Endothelial cell of umbilical vein (primary cell): ENCODE data around the gene METTL18. TPM values are rescaled to one million over a fixed set of nuclear protein-coding genes. Genes with fewer than 3 reads are reported as not detected.

ENCODE experiments used
- BruUV-seq: library from RNA; stranded (reverse); fragments of 400-500 nt; replicated peaks from 2 replicates; lab custom pipeline; 2021; lab: Mats Ljungman, UMichigan
- CTCF ChIA-PET: fragments of 300-600, 350-600 bp; sonication (Branson Sonifier 250); formaldehyde crosslinking; loops from one replicate; lab custom pipeline; 2021; ENCODE audit warnings: antibody characterized with exemption, inconsistent platforms; lab: Charles Lee
- POLR2A ChIA-PET: fragments of 300-600, 350-600 bp; sonication (Branson Sonifier 250); formaldehyde crosslinking; loops from one replicate; lab custom pipeline; 2021; ENCODE audit warnings: antibody characterized with exemption, inconsistent platforms; lab: Charles Lee
- DNase-seq: peaks from one replicate; pipeline ENCODE4 v3.0.0-alpha.2; 2011; ENCODE audit warnings: low read depth, low spot score
- FAIRE-seq: peaks from 2 replicates; lab custom pipeline; 2011; peaks lifted over from hg19 to GRCh38; lab: Jason Lieb, UNC
- H2AFZ ChIP-seq: 2 replicates; pipeline ENCODE4 v1.6.0; 2012; ENCODE audit warnings: low read depth, low read length, control low read depth, inconsistent platforms
- H3K27ac ChIP-seq: 2 replicates; pipeline ENCODE4 v1.5.1; 2011; ENCODE audit warnings: low read depth, mild to moderate bottlenecking, control low read depth, low read length, moderate library complexity; ENCODE audit not compliant: insufficient read depth
- H3K27me3 ChIP-seq, 2 experiments: 2 replicates each; pipeline versions ENCODE4 v1.6.0 to v1.6.1; 2011; ENCODE audit warnings: low read length in 2 of 2, mixed read lengths in 1 of 2; ENCODE audit not compliant: control insufficient read depth in 2 of 2, insufficient read depth in 2 of 2
- H3K36me3 ChIP-seq, 2 experiments: 2 replicates in 1 of 2; 3 replicates in 1 of 2; pipeline ENCODE4 v1.5.1; 2011; ENCODE audit warnings: low read length in 2 of 2, mild to moderate bottlenecking in 1 of 2, moderate library complexity in 1 of 2; ENCODE audit not compliant: control insufficient read depth in 2 of 2, insufficient read depth in 2 of 2; ENCODE audit errors: extremely low read depth in 1 of 2
- H3K4me1 ChIP-seq: 3 replicates; pipeline ENCODE4 v1.5.1; 2011; ENCODE audit warnings: mild to moderate bottlenecking, low read length; ENCODE audit not compliant: control insufficient read depth, insufficient read depth; ENCODE audit errors: extremely low read depth
- H3K4me2 ChIP-seq: 2 replicates; pipeline ENCODE4 v1.6.1; 2011; ENCODE audit warnings: low read length, control low read depth, mixed read lengths; ENCODE audit not compliant: insufficient read depth
- H3K4me3 ChIP-seq, 3 experiments: fragments of 200-600 bp in 1 of 3; sonication (generic), shearing (Covaris generic) in 1 of 3; replicated peaks in 1 of 3; 2 replicates each; pipeline ENCODE4 v1.5.1; 2011 to 2016; ENCODE audit warnings: control low read depth in 3 of 3, low read length in 3 of 3, mild to moderate bottlenecking in 2 of 3, inconsistent platforms in 1 of 3, low read depth in 1 of 3, moderate library complexity in 1 of 3; ENCODE audit not compliant: insufficient read depth in 1 of 3
- H3K79me2 ChIP-seq: 2 replicates; pipeline ENCODE4 v1.6.0; 2012; ENCODE audit warnings: low read length, inconsistent platforms; ENCODE audit not compliant: control insufficient read depth, insufficient read depth
- H3K9ac ChIP-seq: replicated peaks from 2 replicates; pipeline ENCODE3; 2011; ENCODE audit warnings: low read length, control low read depth; ENCODE audit not compliant: insufficient read depth; ENCODE audit errors: extremely low read depth
- H3K9me1 ChIP-seq: replicated peaks from 3 replicates; pipeline ENCODE4 v1.6.0; 2011; ENCODE audit warnings: mild to moderate bottlenecking, low read length; ENCODE audit not compliant: control insufficient read depth, insufficient read depth; ENCODE audit errors: extremely low read depth
- H3K9me3 ChIP-seq: replicated peaks from 2 replicates; pipeline ENCODE4 v1.5.1; 2012; ENCODE audit warnings: low read length, inconsistent platforms; ENCODE audit not compliant: control insufficient read depth, insufficient read depth
- H4K20me1 ChIP-seq: replicated peaks from 2 replicates; pipeline ENCODE3; 2011; ENCODE audit warnings: mild to moderate bottlenecking, low read length; ENCODE audit not compliant: control insufficient read depth, insufficient read depth; ENCODE audit errors: extremely low read depth
- EZH2 ChIP-seq: IDR thresholded peaks from 2 replicates; pipeline ENCODE4 v1.6.1; 2012; ENCODE audit warnings: borderline replicate concordance, low read depth, mild to moderate bottlenecking, moderate library complexity, low read length, inconsistent platforms; ENCODE audit not compliant: severe bottlenecking
- FOS ChIP-seq: IDR thresholded peaks from 2 replicates; pipeline ENCODE4 v1.6.1; 2011; ENCODE audit warnings: mild to moderate bottlenecking, low read length, moderate library complexity, borderline replicate concordance; ENCODE audit not compliant: insufficient read depth
- GATA2 ChIP-seq: IDR thresholded peaks from 2 replicates; pipeline ENCODE4 v1.7.0; 2011; ENCODE audit warnings: low read depth, mild to moderate bottlenecking, moderate library complexity, mixed read lengths, low read length; ENCODE audit not compliant: insufficient read length, insufficient read depth
- JUN ChIP-seq: IDR thresholded peaks from 2 replicates; pipeline ENCODE4 v1.6.1; 2011; ENCODE audit warnings: borderline replicate concordance, low read depth; ENCODE audit not compliant: insufficient read length, insufficient read depth
- MYC ChIP-seq: IDR thresholded peaks from one replicate; pipeline ENCODE4 v1.6.1; 2011; ENCODE audit warnings: mild to moderate bottlenecking, low read depth, low read length
- POLR2A ChIP-seq: IDR thresholded peaks from 2 replicates; pipeline ENCODE4 v1.6.1; 2012; ENCODE audit warnings: low read depth, mild to moderate bottlenecking, control low read depth, low read length
- POLR2AphosphoS5 ChIP-seq: IDR thresholded peaks from 2 replicates; pipeline ENCODE4 v1.6.1; 2012; ENCODE audit warnings: low read depth, mild to moderate bottlenecking, control low read depth, low read length, moderate library complexity; ENCODE audit not compliant: insufficient read depth
- dilution Hi-C: fragments of 300-500 bp; cut with MboI; formaldehyde crosslinking; loops from one replicate; pipeline ENCODE4 v1.15.0; 2019; ENCODE audit warnings: low sequenced_read_pairs; ENCODE audit not compliant: extremely low pct_ligation_motif_present
- intact Hi-C: fragments of 100-400 bp; cut with micrococcal nuclease; formaldehyde crosslinking; loops from one replicate; pipeline ENCODE4 v1.10.0; 2022
- polyA plus RNA-seq, 4 experiments: library from polyadenylated mRNA; depleted of rRNA in 3 of 4; stranded (reverse) in 3 of 4; unstranded in 1 of 4; fragments of >200 nt; gene quantifications; 2 replicates each; pipeline versions ENCODE4 v1.2.1 to v1.2.3, GENCODE V29; 2011 to 2012; ENCODE audit warnings: missing spikeins in 1 of 4
- total RNA-seq: library from RNA; stranded (reverse); gene quantifications from 2 replicates; pipeline ENCODE4 v1.2.3, GENCODE V29; 2021
- TF ChIP-seq, protein P1 (sequence below): IDR thresholded peaks from 2 replicates; pipeline ENCODE4 v1.6.1; 2011; ENCODE audit not compliant: insufficient read depth, insufficient read length
- TF ChIP-seq, protein P2 (sequence below), 2 donors: IDR thresholded peaks; 1 replicate in 1 of 2; 2 replicates in 1 of 2; pipeline ENCODE4 v1.5.1; 2011; ENCODE audit warnings: low read length in 2 of 2, mild to moderate bottlenecking in 2 of 2, moderate library complexity in 2 of 2, control low read depth in 1 of 2, inconsistent platforms in 1 of 2, low read depth in 1 of 2; ENCODE audit not compliant: insufficient read depth in 1 of 2; ENCODE audit errors: extremely low read depth in 1 of 2

METTL18 gene
- total and polyA plus RNA-seq, 2 donors (not counting 3 experiments of a cell fraction or from before 2014, with no cell fraction given) = 1.1 to 6.6 TPM

DNA sequence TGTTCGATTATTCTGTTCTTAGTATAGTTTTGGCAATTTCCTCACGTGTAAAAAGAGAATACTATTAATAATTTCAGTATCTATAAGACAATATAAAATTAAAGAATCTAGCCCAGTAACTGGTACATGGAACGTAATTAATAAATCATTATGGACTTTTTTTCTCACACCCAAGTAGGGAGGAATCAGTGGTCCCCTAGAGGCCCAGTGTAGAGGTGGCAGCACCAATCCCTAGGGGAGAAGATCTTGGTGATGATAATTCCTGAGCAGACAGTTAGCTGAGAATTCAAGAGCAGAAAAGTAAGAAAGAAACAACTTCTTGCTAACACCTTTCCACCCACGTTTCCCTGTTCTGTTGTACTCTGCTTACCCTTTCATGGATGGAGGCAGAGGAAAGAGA, 41.2 kb downstream of the METTL18 start:
- no peaks in the 10 kb centered on the region for H3K79me2 ChIP-seq
- H3K4me3 ChIP-seq = no peak overlapping the region
- dilution Hi-C loops (no loop called here), intact Hi-C loops (no loop called here)
- TF ChIP-seq, protein P1, sequence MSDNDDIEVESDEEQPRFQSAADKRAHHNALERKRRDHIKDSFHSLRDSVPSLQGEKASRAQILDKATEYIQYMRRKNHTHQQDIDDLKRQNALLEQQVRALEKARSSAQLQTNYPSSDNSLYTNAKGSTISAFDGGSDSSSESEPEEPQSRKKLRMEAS = no peak
- TF ChIP-seq GATA2 = no peak
- TF ChIP-seq MYC = no peak
- no peak for TF ChIP-seq POLR2A
- TF ChIP-seq, protein P2, sequence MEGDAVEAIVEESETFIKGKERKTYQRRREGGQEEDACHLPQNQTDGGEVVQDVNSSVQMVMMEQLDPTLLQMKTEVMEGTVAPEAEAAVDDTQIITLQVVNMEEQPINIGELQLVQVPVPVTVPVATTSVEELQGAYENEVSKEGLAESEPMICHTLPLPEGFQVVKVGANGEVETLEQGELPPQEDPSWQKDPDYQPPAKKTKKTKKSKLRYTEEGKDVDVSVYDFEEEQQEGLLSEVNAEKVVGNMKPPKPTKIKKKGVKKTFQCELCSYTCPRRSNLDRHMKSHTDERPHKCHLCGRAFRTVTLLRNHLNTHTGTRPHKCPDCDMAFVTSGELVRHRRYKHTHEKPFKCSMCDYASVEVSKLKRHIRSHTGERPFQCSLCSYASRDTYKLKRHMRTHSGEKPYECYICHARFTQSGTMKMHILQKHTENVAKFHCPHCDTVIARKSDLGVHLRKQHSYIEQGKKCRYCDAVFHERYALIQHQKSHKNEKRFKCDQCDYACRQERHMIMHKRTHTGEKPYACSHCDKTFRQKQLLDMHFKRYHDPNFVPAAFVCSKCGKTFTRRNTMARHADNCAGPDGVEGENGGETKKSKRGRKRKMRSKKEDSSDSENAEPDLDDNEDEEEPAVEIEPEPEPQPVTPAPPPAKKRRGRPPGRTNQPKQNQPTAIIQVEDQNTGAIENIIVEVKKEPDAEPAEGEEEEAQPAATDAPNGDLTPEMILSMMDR (IDR thresholded peaks at IDR 0.05; ENCODE audit: extremely low read depth in 1 of 2, insufficient read depth in 1 of 2, low read depth in 1 of 2, low read length in 2 of 2) = no peak
- TF ChIP-seq FOS = no peak
- TF ChIP-seq JUN = no peak
- no peak for TF ChIP-seq POLR2AphosphoS5
- no peak for TF ChIP-seq EZH2
- H4K20me1 ChIP-seq = no peaks in the 10 kb centered on the region
- no peak overlapping the region for H3K4me2 ChIP-seq
- no peak for DNase-seq
- no peaks in the 10 kb centered on the region for H3K9me1 ChIP-seq
- H3K36me3 ChIP-seq = no peaks in the 10 kb centered on the region
- CTCF ChIA-PET = no interaction called here
- POLR2A ChIA-PET = no interaction called here
- no peak overlapping the region for H3K9ac ChIP-seq
- BruUV-seq = no TSS peak
- no peaks in the 10 kb centered on the region for H3K4me1 ChIP-seq
- no peak overlapping the region for H3K27ac ChIP-seq
- H2AFZ ChIP-seq = no peak overlapping the region
- FAIRE-seq = no peak
- no peaks in the 10 kb centered on the region for H3K9me3 ChIP-seq
- H3K27me3 ChIP-seq = peaks cover 0 to 2% of the 10 kb centered on the region in 2 experiments
